Measurements from ENCODE around the gene EGLN2. TPM values are rescaled to one million over a fixed set of nuclear protein-coding genes. Genes with fewer than 3 reads are reported as not detected.
A peak's percentile ranks its signal among the peaks of the same experiment; 100 is the strongest.

EGLN2 gene
- total RNA-seq, 1 donor from 2014 or later, result 188 TPM

GRCh38 chr19:40785526-40785925 lies 13.5 kb upstream of the EGLN2 start:
- Histone ChIP-seq H3K27me3 (ENCODE audit: low read depth) (no peaks in the 10 kb centered on the region), H3K4me3 (no peak overlapping the region), H3K9me3 (no peaks in the 10 kb centered on the region), H3K36me3 (peaks cover 42% of the 10 kb centered on the region), H3K4me1 (no peaks in the 10 kb centered on the region), H3K27ac (no peak overlapping the region)
- no peak for TF ChIP-seq CTCF (IDR thresholded peaks at IDR 0.05)
- ATAC-seq (no peak), DNase-seq (no peak)
- intact Hi-C loops (cut with DNase I), result no loop called here

- no peak for DNase-seq
- Histone ChIP-seq H3K27ac (no peak overlapping the region), H3K27me3 (ENCODE audit: low read depth) (no peaks in the 10 kb centered on the region), H3K36me3 (peaks cover 42% of the 10 kb centered on the region), H3K4me1 (peaks cover 4% of the 10 kb centered on the region), H3K4me3 (no peak overlapping the region), H3K9me3 (no peaks in the 10 kb centered on the region)
- intact Hi-C loops (cut with DNase I), result no loop called here
- ATAC-seq, result no peak
- TF ChIP-seq CTCF (IDR thresholded peaks at IDR 0.05), result no peak
These were observed 12.6 kb upstream of the EGLN2 start for GRCh38 chr19:40786060-40787037.

GRCh38 chr19:40791349-40791748 lies 7.6 kb upstream of the EGLN2 start:
- intact Hi-C loops (cut with DNase I), result no loop called here
- H3K4me3 ChIP-seq, result no peak overlapping the region
- no peak for TF ChIP-seq CTCF (IDR thresholded peaks at IDR 0.05)
- peaks cover 31% of the 10 kb centered on the region for H3K36me3 ChIP-seq
- ATAC-seq (peak; percentile 90 to 91), DNase-seq (peak; percentile 76)
- no peaks in the 10 kb centered on the region for H3K9me3 ChIP-seq
- peaks cover 4% of the 10 kb centered on the region for H3K4me1 ChIP-seq
- H3K27me3 ChIP-seq (ENCODE audit: low read depth), result no peaks in the 10 kb centered on the region
- H3K27ac ChIP-seq, result peak overlapping the region; percentile 69

- no peak for ATAC-seq
- peaks cover 4% of the 10 kb centered on the region for H3K4me1 ChIP-seq
- H3K36me3 ChIP-seq, result peaks cover 25% of the 10 kb centered on the region
- intact Hi-C loops (cut with DNase I), result no loop called here
- no peaks in the 10 kb centered on the region for H3K27me3 ChIP-seq (ENCODE audit: low read depth)
- peak overlapping the region; percentile 69 for H3K27ac ChIP-seq
- H3K4me3 ChIP-seq, result no peak overlapping the region
- no peak for TF ChIP-seq CTCF (IDR thresholded peaks at IDR 0.05)
- no peak for DNase-seq
- H3K9me3 ChIP-seq, result no peaks in the 10 kb centered on the region
These were observed 7.0 kb upstream of the EGLN2 start for GRCh38 chr19:40791996-40792395.

DNA sequence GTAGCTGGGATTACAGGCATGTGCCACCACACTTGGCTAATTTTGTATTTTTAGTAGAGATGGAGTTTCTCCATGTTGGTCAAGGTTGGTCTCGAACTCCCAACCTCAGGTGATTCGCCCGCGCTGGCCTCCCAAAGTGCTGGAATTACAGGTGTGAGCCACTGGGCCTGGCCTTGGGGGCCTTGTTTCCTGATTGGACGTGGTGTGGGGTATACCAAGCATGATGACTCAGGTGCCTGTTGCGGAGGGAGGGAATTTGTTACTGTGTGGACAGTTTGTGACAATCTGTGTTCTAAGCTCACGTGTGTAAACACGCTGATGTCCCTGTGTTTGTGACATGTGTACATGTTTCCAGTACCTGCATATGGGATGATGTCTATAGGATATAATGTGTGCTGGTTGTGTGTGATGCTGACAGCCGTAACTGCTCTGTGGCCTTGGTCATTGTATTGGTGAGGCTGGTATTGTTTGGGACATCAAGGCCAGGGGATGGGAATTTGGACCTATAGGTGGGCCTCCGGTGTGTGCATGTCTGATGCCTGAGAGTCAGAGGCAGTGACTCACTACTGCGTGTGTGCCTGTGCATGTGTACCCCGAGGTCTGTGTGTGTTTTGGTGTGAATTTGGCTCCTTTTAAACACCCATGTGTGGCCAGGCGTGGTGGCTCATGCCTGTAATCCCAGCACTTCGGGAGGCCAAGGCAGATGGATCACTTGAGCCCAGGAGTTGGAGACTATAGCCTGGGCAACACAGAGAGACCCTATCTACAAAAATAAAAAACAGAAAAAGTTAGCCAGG lies 1.6 kb upstream of the EGLN2 start:
- DNase-seq, result no peak
- no peak for TF ChIP-seq CTCF (IDR thresholded peaks at IDR 0.05)
- Histone ChIP-seq H3K27ac (peak overlapping the region; percentile 88), H3K36me3 (peaks cover 28% of the 10 kb centered on the region), H3K9me3 (no peaks in the 10 kb centered on the region), H3K4me3 (no peak overlapping the region), H3K27me3 (ENCODE audit: low read depth) (no peaks in the 10 kb centered on the region), H3K4me1 (peaks cover 33% of the 10 kb centered on the region)
- intact Hi-C loops (cut with DNase I), result no loop called here
- no peak for ATAC-seq
